Ascending aorta (tissue), 2 donors: Measurements from ENCODE around the gene SLC30A2. TPM values are rescaled to one million over a fixed set of nuclear protein-coding genes. Genes with fewer than 3 reads are reported as not detected.

ENCODE experiments used
- DNase-seq, 2 donors: peaks; one replicate each; pipeline ENCODE4 v3.0.0-alpha.2; 2019; ENCODE audit warnings: low spot score in 2 of 2
- H3K27ac ChIP-seq, 2 donors: fragments of 200-600 bp; sonication (generic); one replicate each; pipeline ENCODE4 v1.5.1; 2016 to 2017; ENCODE audit warnings: mild to moderate bottlenecking in 1 of 2
- H3K27me3 ChIP-seq: fragments of 200-600 bp; sonication (generic); one replicate; pipeline ENCODE4 v1.5.1; 2017
- H3K36me3 ChIP-seq, 2 donors: fragments of 200-600 bp; sonication (generic); one replicate each; pipeline ENCODE4 v1.5.1; 2016
- H3K4me1 ChIP-seq, 2 donors: fragments of 200-600 bp; sonication (generic); one replicate each; pipeline ENCODE4 v1.5.1; 2016 to 2017; ENCODE audit warnings: mild to moderate bottlenecking in 1 of 2
- H3K4me3 ChIP-seq, 2 donors: fragments of 200-600 bp; sonication (generic); one replicate each; pipeline ENCODE4 v1.5.1; 2016 to 2017; ENCODE audit warnings: mild to moderate bottlenecking in 1 of 2
- H3K9me3 ChIP-seq, 2 donors: fragments of 200-600 bp; sonication (generic); one replicate each; pipeline ENCODE4 v1.5.1; 2016
- CTCF ChIP-seq, 3 experiments: fragments of 200-600 bp in 2 of 3; fragments of 450-650 bp in 1 of 3; sonication (generic) in 2 of 3; IDR thresholded peaks; one replicate each; pipeline ENCODE4 v1.5.1; 2016 to 2019; ENCODE audit warnings: antibody characterized with exemption in 3 of 3, mild to moderate bottlenecking in 1 of 3, moderate library complexity in 1 of 3
- intact Hi-C: fragments of 100-400 bp; cut with DNase I; formaldehyde crosslinking; loops from one replicate; pipeline ENCODE4 v1.15.1; 2023
- total RNA-seq: library from RNA; depleted of rRNA; stranded (reverse); fragments of >200 nt; gene quantifications from one replicate; pipeline ENCODE4 v1.1.0, GENCODE V29; 2016

SLC30A2 gene
- total RNA-seq, 1 donor from 2014 or later, result not detected

DNA sequence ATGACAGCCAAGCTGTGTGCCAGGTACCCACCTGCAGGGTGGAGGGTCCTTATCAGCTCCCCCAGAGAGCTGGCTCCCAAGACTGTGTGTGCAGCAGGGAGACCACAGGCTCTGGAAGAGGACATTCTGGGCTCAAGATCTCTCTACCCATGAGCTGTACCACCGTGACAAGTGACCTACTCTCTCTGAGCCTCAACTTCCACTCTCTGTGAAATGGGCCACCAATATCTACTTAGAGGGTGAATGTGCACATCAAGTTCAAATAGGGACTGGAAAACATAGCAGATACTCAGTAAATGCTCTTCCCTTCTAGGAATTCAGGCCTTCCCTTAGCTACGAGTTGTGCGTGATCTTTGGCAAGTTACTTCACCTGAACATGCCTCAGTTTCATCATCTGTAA lies 1.5 kb downstream of the SLC30A2 start:
- Histone ChIP-seq H3K27me3 (peaks cover 18% of the 10 kb centered on the region), H3K27ac (no peak overlapping the region), H3K4me1 (no peaks in the 10 kb centered on the region), H3K9me3 (no peaks in the 10 kb centered on the region), H3K36me3 (no peaks in the 10 kb centered on the region), H3K4me3 (no peak overlapping the region)
- TF ChIP-seq CTCF (IDR thresholded peaks at IDR 0.05), result no peak
- no peak for DNase-seq
- intact Hi-C loops, result no loop called here

- Histone ChIP-seq H3K9me3 (no peaks in the 10 kb centered on the region), H3K4me3 (no peak overlapping the region), H3K4me1 (no peaks in the 10 kb centered on the region), H3K36me3 (no peaks in the 10 kb centered on the region), H3K27me3 (peaks cover 18% of the 10 kb centered on the region), H3K27ac (no peak overlapping the region)
- no peak for TF ChIP-seq CTCF (IDR thresholded peaks at IDR 0.05)
- DNase-seq, result no peak
- intact Hi-C loops, result no loop called here
Measured at GRCh38 chr1:26043765-26044164, 2.2 kb downstream of the SLC30A2 start.

GRCh38 chr1:26041978-26042377 lies 3.9 kb downstream of the SLC30A2 start:
- intact Hi-C loops, result no loop called here
- no peak overlapping the region for H3K27ac ChIP-seq
- no peaks in the 10 kb centered on the region for H3K36me3 ChIP-seq
- H3K4me1 ChIP-seq, result no peaks in the 10 kb centered on the region
- H3K4me3 ChIP-seq, result no peak overlapping the region
- no peaks in the 10 kb centered on the region for H3K9me3 ChIP-seq
- H3K27me3 ChIP-seq, result peaks cover 18% of the 10 kb centered on the region
- no peak for TF ChIP-seq CTCF (IDR thresholded peaks at IDR 0.05)
- DNase-seq, result no peak

- H3K27me3 ChIP-seq, result peaks cover 18% of the 10 kb centered on the region
- no peak for DNase-seq
- H3K9me3 ChIP-seq, result no peaks in the 10 kb centered on the region
- H3K36me3 ChIP-seq, result no peaks in the 10 kb centered on the region
- no peak for TF ChIP-seq CTCF (IDR thresholded peaks at IDR 0.05)
- intact Hi-C loops, result no loop called here
- H3K4me3 ChIP-seq, result no peak overlapping the region
- H3K4me1 ChIP-seq, result peaks cover 0 to under 1% of the 10 kb centered on the region in 2 donors
- no peak overlapping the region for H3K27ac ChIP-seq
Measured at GRCh38 chr1:26041401-26041800, 4.5 kb downstream of the SLC30A2 start.

DNA sequence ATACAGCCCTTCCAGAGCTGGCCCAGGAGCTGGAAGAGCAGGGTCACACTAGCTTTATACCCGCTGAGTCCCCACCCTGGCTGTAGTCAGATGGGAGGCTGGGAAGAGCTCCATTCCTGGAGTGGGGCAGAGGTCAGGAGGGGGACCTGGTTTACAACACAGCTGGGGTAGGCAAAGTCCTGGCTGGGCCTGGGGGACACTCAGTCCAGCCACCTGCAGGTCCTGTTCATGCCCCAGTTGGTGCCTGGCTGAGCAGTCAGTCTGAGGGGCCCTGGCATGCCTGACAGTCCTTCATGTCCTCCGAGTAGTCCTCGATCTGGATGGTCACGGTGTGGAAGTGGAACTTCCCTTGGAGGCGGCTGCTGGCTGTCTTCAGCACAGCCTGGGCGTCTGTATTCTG lies 7.0 kb downstream of the SLC30A2 start:
- H3K27me3 ChIP-seq, result no peaks in the 10 kb centered on the region
- intact Hi-C loops, result loop anchor here (5.0 kb wide), 1 partner anchor 123 kb away; no protein-coding TSS in a partner anchor
- no peak overlapping the region for H3K27ac ChIP-seq
- peaks cover 3 to 8% of the 10 kb centered on the region in 2 donors for H3K4me1 ChIP-seq
- H3K9me3 ChIP-seq, result no peaks in the 10 kb centered on the region
- no peak overlapping the region for H3K4me3 ChIP-seq
- no peaks in the 10 kb centered on the region for H3K36me3 ChIP-seq
- DNase-seq, result no peak
- no peak for TF ChIP-seq CTCF (IDR thresholded peaks at IDR 0.05)

GRCh38 chr1:26038477-26038876 lies 7.4 kb downstream of the SLC30A2 start:
- intact Hi-C loops, result loop anchor here (5.0 kb wide), 1 partner anchor 124 kb away; no protein-coding TSS in a partner anchor
- H3K9me3 ChIP-seq, result no peaks in the 10 kb centered on the region
- no peaks in the 10 kb centered on the region for H3K27me3 ChIP-seq
- H3K4me1 ChIP-seq, result peaks cover 3 to 8% of the 10 kb centered on the region in 2 donors
- TF ChIP-seq CTCF (IDR thresholded peaks at IDR 0.05), result no peak
- DNase-seq, result no peak
- no peak overlapping the region for H3K4me3 ChIP-seq
- no peak overlapping the region for H3K27ac ChIP-seq
- no peaks in the 10 kb centered on the region for H3K36me3 ChIP-seq
